Stomach (tissue), 9 donors: ENCODE data around the gene ZNF423. TPM values are rescaled to one million over a fixed set of nuclear protein-coding genes. Genes with fewer than 3 reads are reported as not detected.
A peak's percentile ranks its signal among the peaks of the same experiment; 100 is the strongest.

Experiments
- DNase-seq, 2 donors: peaks; one replicate each; pipeline versions ENCODE4 v3.0.0 to v3.0.0-alpha.2; 2013 to 2019
- H3K27ac ChIP-seq, 5 donors: fragments of 200-600 bp in 4 of 5; sonication (generic) in 4 of 5; one replicate each; pipeline ENCODE4 v1.5.1; 2013 to 2019; ENCODE audit warnings: mild to moderate bottlenecking in 1 of 5, moderate library complexity in 1 of 5
- H3K27me3 ChIP-seq, 3 donors: fragments of 200-600 bp; sonication (generic); one replicate each; pipeline ENCODE4 v1.5.1; 2017 to 2019; ENCODE audit warnings: mixed run types in 1 of 3
- H3K36me3 ChIP-seq, 4 donors: fragments of 200-600 bp; sonication (generic); 1 replicate in 3 of 4; 2 replicates in 1 of 4; pipeline ENCODE4 v1.5.1; 2016 to 2019
- H3K4me1 ChIP-seq, 4 donors: fragments of 200-600 bp; sonication (generic); one replicate each; pipeline ENCODE4 v1.5.1; 2016 to 2019
- H3K4me3 ChIP-seq, 4 donors: fragments of 200-600 bp; sonication (generic) in 3 of 4; one replicate each; pipeline ENCODE4 v1.5.1; 2016 to 2019; ENCODE audit warnings: mild to moderate bottlenecking in 1 of 4
- H3K9me3 ChIP-seq, 4 donors: fragments of 200-600 bp; sonication (generic); one replicate each; pipeline ENCODE4 v1.5.1; 2016 to 2019
- EP300 ChIP-seq: sonication (generic); formaldehyde crosslinking; IDR thresholded peaks from one replicate; pipeline ENCODE4 v1.6.1; 2017; ENCODE audit warnings: antibody characterized with exemption
- POLR2A ChIP-seq, 4 donors: fragments of 450-650 bp; IDR thresholded peaks; one replicate each; pipeline ENCODE4 v1.6.1; 2016; ENCODE audit warnings: antibody characterized with exemption in 4 of 4, control low read depth in 2 of 4, mild to moderate bottlenecking in 1 of 4, moderate library complexity in 1 of 4
- POLR2AphosphoS5 ChIP-seq, 3 donors: sonication (generic); formaldehyde crosslinking; IDR thresholded peaks; one replicate each; pipeline ENCODE4 v1.6.1; 2016; ENCODE audit warnings: antibody characterized with exemption in 3 of 3
- WGBS, 5 donors: extraction: QIAGEN DNeasy Blood & Tissue Kit in 3 of 5; methylation state at CpG; one replicate each; pipeline versions ENCODE4 v1.1.5 to v1.1.7; 2013 to 2018; 5-methylcytosine and 5-hydroxymethylcytosine counted together
- intact Hi-C: fragments of 100-400 bp; cut with DNase I; formaldehyde crosslinking; loops from one replicate; pipeline ENCODE4 v1.15.1; 2023; ENCODE audit warnings: low total_unique reads
- polyA plus RNA-seq, 3 donors: library from polyadenylated mRNA; stranded (reverse); fragments of 200-250 nt; gene quantifications; one replicate each; pipeline ENCODE4 v1.2.3, GENCODE V29; 2013
- total RNA-seq, 5 donors: library from RNA; depleted of rRNA; stranded (reverse); fragments of >200 nt; gene quantifications; one replicate each; pipeline versions ENCODE4 v1.1.0 to v1.2.3, GENCODE V29; 2014 to 2016
- TF ChIP-seq, protein P1 (sequence below), 7 experiments: fragments of 450-650 bp in 4 of 7; fragments of 200-600 bp in 3 of 7; sonication (generic) in 3 of 7; IDR thresholded peaks; one replicate each; pipeline ENCODE4 v1.5.1; 2016 to 2019; ENCODE audit warnings: antibody characterized with exemption in 7 of 7, control low read depth in 2 of 7, mild to moderate bottlenecking in 1 of 7
- donor health status: healthy with polysubstance abuse.
- donor health status: Bipolar disorder and iron deficiency.
- donor health status: healthy.

ZNF423 gene
- total and polyA plus RNA-seq, 8 donors = 0.29 to 3.5 (median 1.0) TPM

DNA sequence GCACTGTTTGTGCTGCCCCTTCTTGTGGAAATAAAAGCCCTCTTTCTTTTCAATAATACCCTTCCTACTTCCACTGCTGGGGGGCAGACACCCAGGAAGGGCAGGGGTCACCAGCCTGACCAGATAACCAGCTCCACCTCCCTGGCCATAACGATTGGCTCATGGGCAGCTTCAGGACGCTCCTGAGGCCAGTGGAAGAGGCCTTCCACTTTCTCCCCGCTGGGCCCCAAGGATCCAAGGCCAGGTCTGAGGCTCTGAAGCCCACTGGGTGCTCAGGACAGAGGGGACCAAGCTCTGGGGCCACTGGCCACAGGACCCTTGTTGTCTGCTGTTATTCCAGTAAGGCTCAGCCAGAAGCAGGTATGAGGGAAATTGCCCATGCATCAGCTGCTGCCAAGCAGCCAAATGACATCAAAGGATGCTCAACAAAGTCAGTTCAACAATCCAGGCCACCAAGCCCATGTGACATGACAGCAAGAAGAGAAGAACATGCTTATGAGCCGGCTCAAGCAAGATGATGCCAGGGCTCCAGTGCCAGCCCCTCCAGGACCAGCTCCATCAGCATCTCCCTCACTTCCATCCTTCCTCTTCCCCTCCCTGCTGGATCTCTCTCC, 238.8 kb downstream of the ZNF423 start:
- peaks cover 0 to 16% (median 14%) of the 10 kb centered on the region in 4 donors for H3K4me1 ChIP-seq
- DNase-seq = no peak
- H3K4me3 ChIP-seq = no peak overlapping the region
- intact Hi-C loops = no loop called here
- no peak overlapping the region for H3K27ac ChIP-seq
- H3K27me3 ChIP-seq = no peaks in the 10 kb centered on the region
- TF ChIP-seq POLR2A (IDR thresholded peaks at IDR 0.05) (no peak), POLR2AphosphoS5 (IDR thresholded peaks at IDR 0.05) (no peak)
- TF ChIP-seq, protein P1, sequence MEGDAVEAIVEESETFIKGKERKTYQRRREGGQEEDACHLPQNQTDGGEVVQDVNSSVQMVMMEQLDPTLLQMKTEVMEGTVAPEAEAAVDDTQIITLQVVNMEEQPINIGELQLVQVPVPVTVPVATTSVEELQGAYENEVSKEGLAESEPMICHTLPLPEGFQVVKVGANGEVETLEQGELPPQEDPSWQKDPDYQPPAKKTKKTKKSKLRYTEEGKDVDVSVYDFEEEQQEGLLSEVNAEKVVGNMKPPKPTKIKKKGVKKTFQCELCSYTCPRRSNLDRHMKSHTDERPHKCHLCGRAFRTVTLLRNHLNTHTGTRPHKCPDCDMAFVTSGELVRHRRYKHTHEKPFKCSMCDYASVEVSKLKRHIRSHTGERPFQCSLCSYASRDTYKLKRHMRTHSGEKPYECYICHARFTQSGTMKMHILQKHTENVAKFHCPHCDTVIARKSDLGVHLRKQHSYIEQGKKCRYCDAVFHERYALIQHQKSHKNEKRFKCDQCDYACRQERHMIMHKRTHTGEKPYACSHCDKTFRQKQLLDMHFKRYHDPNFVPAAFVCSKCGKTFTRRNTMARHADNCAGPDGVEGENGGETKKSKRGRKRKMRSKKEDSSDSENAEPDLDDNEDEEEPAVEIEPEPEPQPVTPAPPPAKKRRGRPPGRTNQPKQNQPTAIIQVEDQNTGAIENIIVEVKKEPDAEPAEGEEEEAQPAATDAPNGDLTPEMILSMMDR (IDR thresholded peaks at IDR 0.05) = no peak
- whole genome bisulfite sequencing, 5 donors = 69 to 84% (median 82%) methylated on average over 2 to 4 of the region's 4 CpGs
- no peaks in the 10 kb centered on the region for H3K9me3 ChIP-seq
- no peaks in the 10 kb centered on the region for H3K36me3 ChIP-seq

DNA sequence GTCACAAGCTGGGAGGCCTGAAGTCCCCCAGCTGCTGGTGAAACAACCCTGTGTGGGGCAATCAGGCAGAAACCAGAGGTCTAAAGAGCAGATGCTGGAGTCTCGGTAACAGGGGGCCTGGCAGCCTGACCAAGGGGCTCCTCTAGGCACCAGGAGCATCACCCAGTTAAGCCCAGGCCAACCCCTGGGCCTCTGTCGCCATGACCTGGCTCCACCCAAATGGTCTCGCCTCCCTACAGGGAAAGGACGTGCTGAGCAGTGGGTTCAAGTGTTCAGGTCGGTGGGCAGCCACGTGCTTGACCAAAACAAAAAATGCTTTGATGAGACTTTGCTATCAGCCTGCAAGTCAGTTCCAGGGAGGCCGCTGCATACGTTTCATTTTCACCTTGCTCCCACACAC, 240.3 kb downstream of the ZNF423 start:
- intact Hi-C loops = no loop called here
- TF ChIP-seq EP300 (no peak), POLR2AphosphoS5 (IDR thresholded peaks at IDR 0.05) (no peak), POLR2A (IDR thresholded peaks at IDR 0.05) (no peak)
- TF ChIP-seq, protein P1 (IDR thresholded peaks at IDR 0.05) = no peak
- Histone ChIP-seq H3K27ac (no peak overlapping the region), H3K27me3 (no peaks in the 10 kb centered on the region), H3K36me3 (no peaks in the 10 kb centered on the region), H3K4me3 (no peak overlapping the region), H3K9me3 (no peaks in the 10 kb centered on the region), H3K4me1 (peaks cover 0 to 13% (median 8%) of the 10 kb centered on the region in 4 donors)
- 80 to 93% (median 88%) methylated on average over 8 of the region's 8 CpGs for WGBS, 5 donors
- DNase-seq = peak in 1 of 2 donors; percentile 9

DNA sequence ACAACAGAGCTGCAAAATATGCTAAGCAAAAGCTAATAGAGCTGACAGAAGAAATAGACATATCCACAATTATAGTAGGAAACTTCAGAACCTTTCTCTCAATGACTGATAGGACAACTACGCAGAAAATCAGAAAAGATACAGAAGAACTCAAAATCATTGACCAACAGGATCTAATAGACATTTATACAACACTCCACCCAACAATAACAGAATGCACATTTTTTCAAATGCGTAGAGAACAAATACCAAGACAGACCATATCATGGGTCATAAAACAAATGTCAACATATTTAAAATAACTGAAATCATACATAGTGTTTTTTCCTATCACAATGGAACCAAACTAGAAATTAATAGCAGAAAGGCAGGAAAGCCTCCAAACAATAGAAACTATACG, 244.9 kb downstream of the ZNF423 start:
- H3K36me3 ChIP-seq = no peaks in the 10 kb centered on the region
- H3K4me3 ChIP-seq = no peak overlapping the region
- no peaks in the 10 kb centered on the region for H3K27me3 ChIP-seq
- TF ChIP-seq POLR2A (IDR thresholded peaks at IDR 0.05) (no peak), POLR2AphosphoS5 (IDR thresholded peaks at IDR 0.05) (no peak), EP300 (no peak)
- TF ChIP-seq, protein P1 (IDR thresholded peaks at IDR 0.05) = no peak
- no peaks in the 10 kb centered on the region for H3K9me3 ChIP-seq
- WGBS, 5 donors = 60 to 93% (median 89%) methylated on average over 3 of the region's 3 CpGs
- H3K27ac ChIP-seq = no peak overlapping the region
- intact Hi-C loops = no loop called here
- no peak for DNase-seq
- no peaks in the 10 kb centered on the region for H3K4me1 ChIP-seq

DNA sequence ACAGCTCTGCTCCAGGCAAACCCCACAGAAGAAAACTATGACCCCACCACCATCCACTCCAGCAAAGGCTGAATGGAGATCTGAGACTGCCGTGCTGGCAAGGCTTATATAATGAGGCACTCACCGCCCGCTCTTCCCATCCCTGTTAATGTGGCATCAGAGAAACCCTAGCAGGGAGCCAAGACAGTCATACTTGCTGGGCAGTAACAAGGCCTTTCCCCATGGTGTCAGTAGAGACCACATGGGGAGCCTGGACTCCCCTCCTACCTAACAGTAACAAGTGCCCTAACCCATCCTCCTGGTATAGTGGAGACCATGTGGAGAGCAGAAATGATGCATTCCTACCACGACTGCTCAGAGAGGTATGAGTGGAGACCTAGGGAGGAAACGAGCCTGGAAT, 247.1 kb downstream of the ZNF423 start:
- Histone ChIP-seq H3K4me1 (no peaks in the 10 kb centered on the region), H3K4me3 (no peak overlapping the region), H3K27me3 (no peaks in the 10 kb centered on the region), H3K9me3 (no peaks in the 10 kb centered on the region), H3K27ac (no peak overlapping the region), H3K36me3 (no peaks in the 10 kb centered on the region)
- TF ChIP-seq, protein P1 (IDR thresholded peaks at IDR 0.05) = peak in 4 of 7 experiments; percentile 12 to 24 (median 20)
- TF ChIP-seq EP300 = no peak
- 61 to 71% (median 69%) methylated on average over 5 of the region's 5 CpGs for WGBS, 5 donors
- intact Hi-C loops = no loop called here
- DNase-seq = peak in 1 of 2 donors; percentile 75
